ENCODE data around the gene GPC5. TPM values are rescaled to one million over a fixed set of nuclear protein-coding genes. Genes with fewer than 3 reads are reported as not detected.
A peak's percentile ranks its signal among the peaks of the same experiment; 100 is the strongest.

GPC5 gene
- total and polyA plus RNA-seq, 9 of the 15 experiments (the other 6 are each of a cell fraction or from before 2014, with no cell fraction given) = 0.18 to 0.27 TPM; not detected in 7

DNA sequence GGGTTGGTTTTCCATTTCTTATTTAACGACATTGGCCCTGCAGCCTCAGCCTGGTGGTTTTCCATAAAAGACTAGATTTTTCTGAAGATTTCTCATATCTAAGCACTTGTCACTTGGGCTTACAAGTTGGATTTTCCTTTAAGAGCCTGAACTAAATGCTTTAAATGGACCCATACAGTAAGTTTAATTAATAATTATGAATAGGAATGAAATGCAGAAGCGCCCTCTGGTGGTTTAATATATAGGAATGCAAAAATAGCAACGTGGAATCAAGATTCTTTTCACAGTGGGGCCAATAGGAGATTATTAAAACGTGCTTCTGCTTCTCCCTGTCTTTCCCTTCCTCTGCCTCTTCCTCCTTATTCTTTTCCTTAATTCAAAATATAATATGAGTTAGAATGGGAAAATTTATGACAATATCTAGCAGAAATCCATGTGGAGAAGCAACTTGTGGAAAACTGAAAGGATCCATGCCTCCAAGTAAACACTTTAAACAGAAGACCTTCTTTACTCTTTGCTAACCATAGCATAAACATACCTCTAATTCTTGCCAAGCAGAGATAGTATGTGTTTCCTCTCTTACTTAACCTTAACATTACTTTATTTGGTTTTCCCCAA, 324.0 kb downstream of the GPC5 start (continued):
- TF ChIP-seq, protein P1, sequence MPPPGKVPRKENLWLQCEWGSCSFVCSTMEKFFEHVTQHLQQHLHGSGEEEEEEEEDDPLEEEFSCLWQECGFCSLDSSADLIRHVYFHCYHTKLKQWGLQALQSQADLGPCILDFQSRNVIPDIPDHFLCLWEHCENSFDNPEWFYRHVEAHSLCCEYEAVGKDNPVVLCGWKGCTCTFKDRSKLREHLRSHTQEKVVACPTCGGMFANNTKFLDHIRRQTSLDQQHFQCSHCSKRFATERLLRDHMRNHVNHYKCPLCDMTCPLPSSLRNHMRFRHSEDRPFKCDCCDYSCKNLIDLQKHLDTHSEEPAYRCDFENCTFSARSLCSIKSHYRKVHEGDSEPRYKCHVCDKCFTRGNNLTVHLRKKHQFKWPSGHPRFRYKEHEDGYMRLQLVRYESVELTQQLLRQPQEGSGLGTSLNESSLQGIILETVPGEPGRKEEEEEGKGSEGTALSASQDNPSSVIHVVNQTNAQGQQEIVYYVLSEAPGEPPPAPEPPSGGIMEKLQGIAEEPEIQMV (tag; conservative IDR thresholded peaks at IDR 0.05; ENCODE audit: low read depth) = no peak
- TF ChIP-seq RAD21 (CRISPR knock-in tag; conservative IDR thresholded peaks at IDR 0.05 in 1 of 2, IDR thresholded peaks at IDR 0.05 in 1 of 2) = peak; percentile 80 to 88

DNA sequence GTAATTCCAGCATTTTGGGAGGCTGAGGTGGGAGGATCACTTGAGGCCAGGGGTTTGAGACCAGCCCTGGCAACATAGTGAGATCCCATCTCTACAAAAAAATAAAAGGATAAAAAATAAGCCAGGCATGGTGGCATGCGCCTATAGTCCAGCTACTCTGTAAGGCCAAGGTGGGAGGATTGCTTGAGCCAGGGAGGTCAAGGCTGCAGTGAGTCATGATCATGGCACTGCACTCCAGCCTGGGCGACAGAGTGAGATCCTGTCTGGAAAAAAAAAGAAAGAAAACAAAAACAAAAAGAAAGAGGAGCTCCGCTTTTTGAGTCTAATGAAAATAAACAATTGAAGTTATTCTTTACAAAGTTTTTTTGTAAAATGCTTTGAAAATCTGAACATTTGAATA, 326.2 kb downstream of the GPC5 start:
- Histone ChIP-seq H3K4me2 (ENCODE audit: insufficient read depth, low read length) (no peak overlapping the region), H4K20me1 (replicated peaks; ENCODE audit: control insufficient read depth, insufficient read depth, low read length) (no peaks in the 10 kb centered on the region), H3K4me1 (replicated peaks in 1 of 2; ENCODE audit: control insufficient read depth in 2 of 2, insufficient read depth in 2 of 2, low read length in 2 of 2) (no peaks in the 10 kb centered on the region), H2AFZ (ENCODE audit: low read depth, low read length) (no peak overlapping the region), H3K9me3 (replicated peaks; ENCODE audit: control insufficient read depth, insufficient read depth, low read depth, low read length) (no peaks in the 10 kb centered on the region; the same call in 1 of the 2 replicates), H3K9me1 (ENCODE audit: control insufficient read depth, insufficient read depth, low read length) (no peaks in the 10 kb centered on the region), H3K79me2 (ENCODE audit: control insufficient read depth, insufficient read depth, low read length) (no peaks in the 10 kb centered on the region), H3K27ac (ENCODE audit: extremely low read depth, low read depth, low read length) (no peak overlapping the region), H3K9ac (ENCODE audit: insufficient read depth in 1 of 2, low read depth in 2 of 2, low read length in 2 of 2) (no peak overlapping the region), H3K36me3 (ENCODE audit: control insufficient read depth, insufficient read depth, low read length) (no peaks in the 10 kb centered on the region), H3K27me3 (ENCODE audit: control insufficient read depth in 2 of 2, insufficient read depth in 2 of 2, low read length in 2 of 2) (no peaks in the 10 kb centered on the region), H3K4me3 (no peak overlapping the region)
- no peak for FAIRE-seq
- in situ Hi-C loops (cut with MboI) (no loop called here), intact Hi-C loops (cut with micrococcal nuclease) (no loop called here)
- TF ChIP-seq FOXJ2 (tag; IDR thresholded peaks at IDR 0.05) = 0 out of 2 replicates have a peak, but pooled peaks have one; percentile 16
- TF ChIP-seq, protein P2, sequence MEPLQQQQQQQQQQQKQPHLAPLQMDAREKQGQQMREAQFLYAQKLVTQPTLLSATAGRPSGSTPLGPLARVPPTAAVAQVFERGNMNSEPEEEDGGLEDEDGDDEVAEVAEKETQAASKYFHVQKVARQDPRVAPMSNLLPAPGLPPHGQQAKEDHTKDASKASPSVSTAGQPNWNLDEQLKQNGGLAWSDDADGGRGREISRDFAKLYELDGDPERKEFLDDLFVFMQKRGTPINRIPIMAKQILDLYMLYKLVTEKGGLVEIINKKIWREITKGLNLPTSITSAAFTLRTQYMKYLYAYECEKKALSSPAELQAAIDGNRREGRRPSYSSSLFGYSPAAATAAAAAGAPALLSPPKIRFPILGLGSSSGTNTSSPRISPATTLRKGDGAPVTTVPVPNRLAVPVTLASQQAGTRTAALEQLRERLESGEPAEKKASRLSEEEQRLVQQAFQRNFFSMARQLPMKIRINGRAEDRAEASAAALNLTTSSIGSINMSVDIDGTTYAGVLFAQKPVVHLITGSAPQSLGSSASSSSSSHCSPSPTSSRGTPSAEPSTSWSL (CRISPR knock-in tag; IDR thresholded peaks at IDR 0.05; ENCODE audit: borderline replicate concordance) = no peak
- TF ChIP-seq NCOA4 (IDR thresholded peaks at IDR 0.05; ENCODE audit: partially characterized antibody) = no peak
- no peak for TF ChIP-seq ZNF212 (CRISPR knock-in tag; IDR thresholded peaks at IDR 0.05)
- ChIA-PET CTCF (ENCODE audit: low intra/inter-chr PET ratio) (no interaction called here), POLR2A (interaction anchor here (1.1 kb wide), 1 partner anchor 61 kb away, joined by 3 read pairs; no protein-coding TSS in a partner anchor)
- WGBS (ENCODE audit: insufficient coverage, low coverage, missing lambda C conversion rate) = 0% methylated on average over 3 of the region's 3 CpGs
- no peak for ATAC-seq
- no peak for DNase-seq (ENCODE audit: extremely low read depth in 1 of 4, low spot score in 3 of 4)
- no TSS peak for BruUV-seq (replicated peaks)
